HUES6 (cell line): ENCODE data around the gene STUB1.
"Not testable (repeated sequence)": the region's sequence is repeated elsewhere in the genome, so short reads cannot be mapped to it uniquely, and the experiment has no call there.

ENCODE experiments used
- H3K27ac ChIP-seq: 2 replicates; pipeline ENCODE4 v1.7.0; 2013; ENCODE audit warnings: low read depth, mild to moderate bottlenecking, low read length, inconsistent platforms
- H3K27me3 ChIP-seq: 2 replicates; pipeline ENCODE4 v1.6.1; 2013; ENCODE audit warnings: low read length; ENCODE audit not compliant: control insufficient read depth, insufficient read depth
- H3K36me3 ChIP-seq: 2 replicates; pipeline ENCODE4 v1.6.1; 2013; ENCODE audit warnings: low read length; ENCODE audit not compliant: control insufficient read depth, insufficient read depth
- H3K4me1 ChIP-seq: 2 replicates; pipeline ENCODE4 v1.6.1; 2013; ENCODE audit warnings: low read length; ENCODE audit not compliant: control insufficient read depth, insufficient read depth
- H3K4me3 ChIP-seq: 2 replicates; pipeline ENCODE4 v1.5.1; 2013; ENCODE audit warnings: low read depth, low read length
- H3K9ac ChIP-seq: one replicate; pipeline ENCODE4 v1.6.1; 2013; ENCODE audit warnings: mild to moderate bottlenecking, low read length
- H3K9me3 ChIP-seq: 2 replicates; pipeline ENCODE4 v1.6.1; 2013; ENCODE audit warnings: low read depth, low read length; ENCODE audit not compliant: control insufficient read depth, insufficient read depth

STUB1 gene

DNA sequence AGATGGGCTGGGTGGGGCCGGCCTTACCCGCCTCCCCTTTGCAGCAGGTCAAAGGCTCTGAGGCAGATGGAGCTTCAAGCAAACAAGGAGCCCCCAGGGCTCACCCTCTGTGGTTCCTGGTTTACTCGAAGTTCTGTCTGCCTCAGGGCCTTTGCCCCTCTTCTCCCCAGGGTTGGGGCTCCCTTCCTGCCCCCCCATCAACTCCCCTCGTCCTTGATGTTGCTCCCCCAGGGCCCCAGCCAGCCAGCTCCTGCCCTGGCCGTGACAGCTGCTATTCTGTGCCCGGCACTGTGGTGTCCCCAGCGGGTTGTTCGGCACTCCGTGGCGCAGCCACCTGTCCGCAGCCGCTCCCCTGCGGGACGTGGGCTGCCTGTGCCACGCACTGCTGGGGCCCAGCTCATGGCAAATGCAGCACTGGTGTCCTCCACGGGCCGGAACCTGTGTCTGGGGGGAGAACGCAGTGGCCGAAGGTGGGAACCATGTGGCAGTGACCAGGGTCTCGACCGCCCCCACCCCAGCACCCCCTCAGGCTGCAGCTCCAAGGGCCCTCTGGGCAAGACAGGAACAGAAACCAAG, 30.4 kb downstream of the STUB1 start:
- no peaks in the 10 kb centered on the region for H3K9me3 ChIP-seq
- peaks cover 60% of the 10 kb centered on the region for H3K27me3 ChIP-seq
- no peak overlapping the region for H3K4me3 ChIP-seq
- H3K9ac ChIP-seq, result no peak overlapping the region
- H3K27ac ChIP-seq, result no peak overlapping the region
- H3K36me3 ChIP-seq, result no peaks in the 10 kb centered on the region
- peaks cover 12% of the 10 kb centered on the region; the same call in 1 of the 2 replicates for H3K4me1 ChIP-seq

DNA sequence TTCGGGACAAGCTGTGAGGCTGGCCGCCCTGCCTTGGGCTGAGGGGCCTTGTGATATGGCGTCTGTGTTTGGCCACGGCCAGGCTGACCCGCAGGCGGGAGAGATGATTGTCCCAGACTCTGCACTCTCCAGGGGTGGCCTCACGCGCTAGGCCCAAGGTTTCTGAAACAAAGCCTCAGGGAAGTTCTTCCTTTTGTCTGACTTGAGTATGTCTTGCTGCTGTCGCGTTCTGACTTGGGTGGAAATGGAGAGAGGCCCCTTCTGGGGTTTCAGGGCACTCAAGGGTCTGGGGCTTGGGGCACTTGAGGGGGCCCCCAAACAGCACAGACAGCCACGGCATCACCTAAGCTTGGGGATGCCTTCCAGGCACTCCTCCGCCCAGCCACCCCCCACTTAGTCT, 30.9 kb downstream of the STUB1 start:
- H3K27me3 ChIP-seq, result peaks cover 62% of the 10 kb centered on the region
- no peak overlapping the region for H3K9ac ChIP-seq
- no peaks in the 10 kb centered on the region for H3K36me3 ChIP-seq
- no peak overlapping the region for H3K4me3 ChIP-seq
- peaks cover 16% of the 10 kb centered on the region for H3K4me1 ChIP-seq
- no peak overlapping the region for H3K27ac ChIP-seq
- H3K9me3 ChIP-seq, result no peaks in the 10 kb centered on the region

- Histone ChIP-seq H3K36me3 (no peaks in the 10 kb centered on the region), H3K9ac (no peak overlapping the region), H3K27me3 (peaks cover 60% of the 10 kb centered on the region), H3K9me3 (no peaks in the 10 kb centered on the region), H3K4me1 (peaks cover 23% of the 10 kb centered on the region), H3K4me3 (no peak overlapping the region), H3K27ac (no peak overlapping the region)
Measured at GRCh38 chr16:711548-712320, 31.5 kb downstream of the STUB1 start.

DNA sequence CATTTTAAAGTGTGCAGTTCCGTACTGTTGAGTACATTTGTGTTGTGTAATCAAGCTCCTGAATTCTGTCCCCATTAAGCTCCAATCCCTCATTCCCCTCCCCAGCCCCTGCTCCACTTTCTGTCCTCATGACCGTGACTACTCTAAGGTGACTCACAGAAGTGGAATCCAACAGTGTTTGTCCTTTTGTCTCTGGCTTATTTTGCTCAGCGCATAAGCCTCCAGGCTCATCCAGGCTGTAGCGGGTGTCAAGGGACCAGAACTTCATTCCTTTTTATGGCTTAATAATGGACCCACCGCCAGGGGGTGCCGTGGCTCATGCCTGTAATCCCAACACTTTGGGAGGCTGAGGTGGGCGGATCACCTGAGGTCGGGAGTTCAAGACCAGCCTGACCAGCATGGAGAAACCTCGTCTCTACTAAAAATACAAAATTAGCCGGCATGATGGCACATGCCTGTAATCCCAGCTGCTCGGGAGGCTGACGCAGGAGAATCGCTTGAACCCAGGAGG, 32.6 kb downstream of the STUB1 start:
- not testable (repeated sequence) for H3K36me3 ChIP-seq, H3K9ac ChIP-seq, H3K9me3 ChIP-seq, H3K27ac ChIP-seq, H3K4me3 ChIP-seq
- Histone ChIP-seq H3K27me3 (peaks cover 52% of the 10 kb centered on the region), H3K4me1 (peaks cover 24% of the 10 kb centered on the region)

- Histone ChIP-seq H3K36me3 (no peaks in the 10 kb centered on the region), H3K4me1 (peaks cover 24% of the 10 kb centered on the region)
Measured at GRCh38 chr16:714079-714478, 33.9 kb downstream of the STUB1 start.

GRCh38 chr16:714558-715476, 34.6 kb downstream of the STUB1 start, which contains the start of gene METRN:
TSS of gene METRN (plus strand) at chr16:715118. CDS start at chr16:715290, 172 bp downstream.
- peak within 1 kb of the TSS; percentile 68 for H3K4me3 ChIP-seq
- peaks cover 30% of the 10 kb centered on the region for H3K4me1 ChIP-seq
- no peaks in the 10 kb centered on the region for H3K9me3 ChIP-seq
- no peaks in the 10 kb centered on the region for H3K36me3 ChIP-seq
- peak within 1 kb of the TSS; percentile 41 for H3K9ac ChIP-seq
- H3K27ac ChIP-seq, result no peak within 1 kb of the TSS
- H3K27me3 ChIP-seq, result peaks cover 35% of the 10 kb centered on the region

More at GRCh38 chr16:714079-714478, 33.9 kb downstream of the STUB1 start:
- Histone ChIP-seq H3K27ac (no peak overlapping the region), H3K9ac (no peak overlapping the region), H3K9me3 (no peaks in the 10 kb centered on the region), H3K27me3 (peaks cover 40% of the 10 kb centered on the region), H3K4me3 (no peak overlapping the region)

DNA sequence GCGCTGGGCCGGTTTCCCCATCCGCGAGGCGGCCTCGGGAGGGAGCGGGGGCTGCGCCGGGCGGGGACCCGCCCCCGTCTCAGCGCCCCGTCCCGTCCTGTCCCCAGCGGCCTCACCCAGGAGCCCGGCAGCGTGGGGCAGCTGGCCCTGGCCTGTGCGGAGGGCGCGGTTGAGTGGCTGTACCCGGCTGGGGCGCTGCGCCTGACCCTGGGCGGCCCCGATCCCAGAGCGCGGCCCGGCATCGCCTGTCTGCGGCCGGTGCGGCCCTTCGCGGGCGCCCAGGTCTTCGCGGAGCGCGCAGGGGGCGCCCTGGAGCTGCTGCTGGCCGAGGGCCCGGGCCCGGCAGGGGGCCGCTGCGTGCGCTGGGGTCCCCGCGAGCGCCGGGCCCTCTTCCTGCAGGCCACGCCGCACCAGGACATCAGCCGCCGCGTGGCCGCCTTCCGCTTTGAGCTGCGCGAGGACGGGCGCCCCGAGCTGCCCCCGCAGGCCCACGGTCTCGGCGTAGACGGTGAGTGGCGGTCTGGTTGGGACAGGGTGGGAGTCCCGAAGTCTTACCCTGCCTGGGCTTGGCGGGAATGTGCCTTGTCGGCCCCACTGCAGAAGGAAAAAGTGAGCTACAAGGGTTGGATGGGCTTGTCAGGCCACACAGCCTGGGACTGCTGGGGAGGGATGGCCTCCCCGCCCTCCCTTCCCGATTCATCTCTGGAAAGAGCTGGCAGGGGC, 35.4 kb downstream of the STUB1 start:
- no peaks in the 10 kb centered on the region for H3K9me3 ChIP-seq
- peaks cover 30% of the 10 kb centered on the region for H3K4me1 ChIP-seq
- no peak overlapping the region for H3K27ac ChIP-seq
- H3K36me3 ChIP-seq, result no peaks in the 10 kb centered on the region
- peak overlapping the region; percentile 41 for H3K9ac ChIP-seq
- H3K27me3 ChIP-seq, result peaks cover 27% of the 10 kb centered on the region
- H3K4me3 ChIP-seq, result peak overlapping the region; percentile 68

DNA sequence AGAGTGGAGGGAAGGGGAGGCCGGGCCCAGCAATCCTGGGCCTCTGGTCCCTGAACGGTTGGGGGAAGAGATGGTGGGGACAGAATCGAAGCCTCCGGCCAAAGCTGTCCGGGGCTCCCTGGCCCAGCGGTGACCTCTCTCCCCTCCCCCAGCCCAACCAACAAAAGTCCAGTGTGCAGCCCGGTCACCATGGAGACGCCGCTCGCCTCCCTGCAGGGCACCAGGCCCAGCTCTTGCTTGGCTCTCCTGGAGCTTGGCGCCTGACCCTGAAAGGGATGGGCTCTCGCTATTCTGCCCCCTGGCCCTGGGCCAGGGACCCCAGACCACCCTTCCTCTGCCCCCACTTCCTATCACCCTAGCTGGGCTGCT, 36.0 kb downstream of the STUB1 start:
- no peak overlapping the region for H3K27ac ChIP-seq
- peak overlapping the region; percentile 68 for H3K4me3 ChIP-seq
- H3K36me3 ChIP-seq, result no peaks in the 10 kb centered on the region
- H3K27me3 ChIP-seq, result peaks cover 22% of the 10 kb centered on the region
- no peaks in the 10 kb centered on the region for H3K9me3 ChIP-seq
- peaks cover 30% of the 10 kb centered on the region for H3K4me1 ChIP-seq
- peak overlapping the region; percentile 41 for H3K9ac ChIP-seq

DNA sequence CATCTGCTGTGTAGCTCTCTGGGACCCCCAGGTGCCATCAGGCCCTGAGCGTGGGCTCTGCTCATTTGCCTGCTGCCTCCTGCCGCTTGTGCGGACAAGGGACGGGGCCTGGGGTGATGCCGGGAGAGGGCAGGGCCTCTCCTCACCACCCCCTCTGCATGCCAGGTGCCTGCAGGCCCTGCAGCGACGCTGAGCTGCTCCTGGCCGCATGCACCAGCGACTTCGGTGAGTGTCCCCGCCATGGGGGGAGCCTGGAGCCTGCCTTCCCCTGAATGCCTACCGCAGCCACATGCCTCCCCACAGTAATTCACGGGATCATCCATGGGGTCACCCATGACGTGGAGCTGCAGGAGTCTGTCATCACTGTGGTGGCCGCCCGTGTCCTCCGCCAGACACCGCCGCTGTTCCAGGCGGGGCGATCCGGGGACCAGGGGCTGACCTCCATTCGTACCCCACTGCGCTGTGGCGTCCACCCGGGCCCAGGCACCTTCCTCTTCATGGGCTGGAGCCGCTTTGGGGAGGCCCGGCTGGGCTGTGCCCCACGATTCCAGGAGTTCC, 36.6 kb downstream of the STUB1 start:
- Histone ChIP-seq H3K9me3 (no peaks in the 10 kb centered on the region), H3K27ac (no peak overlapping the region), H3K36me3 (no peaks in the 10 kb centered on the region), H3K4me1 (peaks cover 30% of the 10 kb centered on the region), H3K9ac (no peak overlapping the region), H3K4me3 (0 out of 2 replicates have a peak overlapping the region, but pooled peaks have one; percentile 68), H3K27me3 (peaks cover 22% of the 10 kb centered on the region)
